ENCODE results near the gene SCN10A.

- TF ChIP-seq POLR2AphosphoS5 (IDR thresholded peaks at IDR 0.05; ENCODE audit: low read depth, low read length): no peak
- TF ChIP-seq POLR2A (IDR thresholded peaks at IDR 0.05; ENCODE audit: low read depth, low read length): no peak
Measured at GRCh38 chr3:38743043-38743442, 73.0 kb downstream of the SCN10A start.

Measured in GM12891 (cell line).